Measurements from ENCODE around the gene LILRB2.
"Not testable (repeated sequence)": the region's sequence is repeated elsewhere in the genome, so short reads cannot be mapped to it uniquely, and the experiment has no call there.

DNA sequence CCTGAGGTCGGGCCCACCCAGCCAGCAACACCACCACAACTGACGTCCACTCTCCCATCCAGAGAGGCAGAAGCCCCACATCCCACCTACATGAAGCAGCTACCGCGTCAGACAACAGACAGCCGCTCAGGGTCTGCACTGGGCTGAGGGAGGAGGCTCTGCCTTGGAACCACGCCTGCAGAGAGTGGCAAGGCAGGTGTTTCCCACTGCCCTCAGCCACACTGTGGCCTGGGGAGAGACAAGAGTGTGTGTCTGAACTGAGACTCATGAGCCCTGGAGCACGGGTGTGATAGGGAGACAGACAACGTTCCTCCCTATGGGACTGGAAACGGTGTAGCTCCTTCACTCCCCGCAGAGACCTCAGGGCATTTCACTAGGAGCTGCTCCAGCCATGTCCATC lies 5.4 kb upstream of the LILRB2 start:
- not testable (repeated sequence) for TF ChIP-seq POLR2AphosphoS5, POLR2A (IDR thresholded peaks at IDR 0.05)

Measured in stomach (tissue), 4 donors.